GM18526 (cell line): ENCODE data around the gene CFAP58.

Experiments
- POLR2A ChIP-seq: IDR thresholded peaks from 3 replicates; pipeline ENCODE4 v1.6.1; 2011; ENCODE audit not compliant: insufficient read length; ENCODE audit errors: extremely low read depth

Gene CFAP58

GRCh38 chr10:104328896-104329710 is 24.5 kb upstream of the CFAP58 start:
- TF ChIP-seq POLR2A, result no peak

GRCh38 chr10:104329735-104330134 is 23.9 kb upstream of the CFAP58 start:
- no peak for TF ChIP-seq POLR2A

- no peak for TF ChIP-seq POLR2A
These were observed 23.2 kb upstream of the CFAP58 start for GRCh38 chr10:104330168-104331110.

GRCh38 chr10:104331208-104331838 is 22.3 kb upstream of the CFAP58 start:
- TF ChIP-seq POLR2A, result no peak

- no peak for TF ChIP-seq POLR2A
These were observed 21.2 kb upstream of the CFAP58 start for GRCh38 chr10:104332243-104333031.

- no peak for TF ChIP-seq POLR2A
These were observed 20.5 kb upstream of the CFAP58 start for GRCh38 chr10:104333032-104333727.

- TF ChIP-seq POLR2A, result no peak
These were observed 19.8 kb upstream of the CFAP58 start for GRCh38 chr10:104333728-104334373.

- TF ChIP-seq POLR2A, result no peak
These were observed 19.1 kb upstream of the CFAP58 start for GRCh38 chr10:104334561-104334960.

GRCh38 chr10:104334965-104335650 is 18.5 kb upstream of the CFAP58 start:
- TF ChIP-seq POLR2A, result no peak

GRCh38 chr10:104336821-104337467 is 16.7 kb upstream of the CFAP58 start:
- no peak for TF ChIP-seq POLR2A

- TF ChIP-seq POLR2A, result no peak
These were observed 16.1 kb upstream of the CFAP58 start for GRCh38 chr10:104337521-104337984.

- peak; percentile 88 for TF ChIP-seq POLR2A
These were observed 15.5 kb upstream of the CFAP58 start, which contains the start of gene ITPRIP for GRCh38 chr10:104337985-104338735. Gene ITPRIP, minus strand, starts transcription at chr10:104338465. Its CDS starts 22,414 bp downstream, at chr10:104316051.
